GM12878 (cell line): ENCODE measurements around the gene CPLX1. TPM values are rescaled to one million over a fixed set of nuclear protein-coding genes. Genes with fewer than 3 reads are reported as not detected.

Experiments
- E2F4 ChIP-seq: IDR thresholded peaks from 2 replicates; pipeline ENCODE4 v1.6.1; 2012; ENCODE audit warnings: low read depth, low read length, improper control_type of control experiment
- ETV6 ChIP-seq, 2 experiments: fragments of 450-650 bp in 1 of 2; IDR thresholded peaks in 1 of 2; conservative IDR thresholded peaks in 1 of 2; 2 replicates each; pipeline ENCODE4 v1.6.1; 2014; ENCODE audit warnings: antibody characterized with exemption in 1 of 2, borderline replicate concordance in 1 of 2, low read depth in 1 of 2, mild to moderate bottlenecking in 1 of 2, moderate library complexity in 1 of 2
- MEF2B ChIP-seq: fragments of 450-650 bp; IDR thresholded peaks from 2 replicates; pipeline ENCODE4 v1.6.1; 2018; ENCODE audit warnings: mild to moderate bottlenecking, moderate library complexity; ENCODE audit not compliant: partially characterized antibody, poor library complexity, severe bottlenecking
- NFYB ChIP-seq: IDR thresholded peaks from 2 replicates; pipeline ENCODE4 v1.6.1; 2011; ENCODE audit warnings: low read depth, mild to moderate bottlenecking, low read length, improper control_type of control experiment, moderate library complexity; ENCODE audit not compliant: insufficient read depth
- NKRF ChIP-seq: fragments of 450-650 bp; conservative IDR thresholded peaks from 2 replicates; pipeline ENCODE4 v1.6.1; 2017; ENCODE audit warnings: mild to moderate bottlenecking, moderate library complexity
- PKNOX1 ChIP-seq: fragments of 450-650 bp; IDR thresholded peaks from 2 replicates; pipeline ENCODE4 v1.6.1; 2016; ENCODE audit warnings: mild to moderate bottlenecking
- PML ChIP-seq: IDR thresholded peaks from 2 replicates; pipeline ENCODE4 v1.6.1; 2012; ENCODE audit warnings: low read length, inconsistent platforms
- ZBTB11 ChIP-seq: fragments of 450-650 bp; formaldehyde crosslinking; IDR thresholded peaks from 2 replicates; pipeline ENCODE4 v1.5.0; 2022; ENCODE audit warnings: mild to moderate bottlenecking, missing genetic modification characterization
- ZNF687 ChIP-seq: fragments of 450-650 bp; IDR thresholded peaks from 2 replicates; pipeline ENCODE4 v1.6.1; 2017; ENCODE audit warnings: mild to moderate bottlenecking, moderate library complexity
- polyA plus RNA-seq, 11 experiments: library from polyadenylated mRNA; depleted of rRNA in 4 of 11; unstranded in 6 of 11; stranded (reverse) in 5 of 11; fragments of >200 nt; fragmentation: Nextera tagmentation in 4 of 11; fragmentation: Illumina TruSeq in 1 of 11; extraction: Ambion mirVana in 4 of 11; extraction: Trizol in 1 of 11; gene quantifications; 1 replicate in 1 of 11; 2 replicates in 10 of 11; pipeline versions ENCODE4 v1.2.1 to v1.2.3, GENCODE V29; 2011 to 2016; ENCODE audit warnings: inconsistent platforms in 2 of 11, missing spikeins in 2 of 11, low read depth in 1 of 11
- total RNA-seq, 4 experiments: library from RNA; depleted of rRNA in 3 of 4; stranded (reverse); fragments of >200 nt in 3 of 4; fragmentation: Illumina TruSeq in 1 of 4; extraction: Trizol in 1 of 4; gene quantifications; 2 replicates each; pipeline versions ENCODE4 v1.2.1 to v1.2.3, GENCODE V29; 2013 to 2021

Gene CPLX1
- total and polyA plus RNA-seq, 10 of the 15 experiments (the other 5 are each of a cell fraction or from before 2014, with no cell fraction given) = 0.04 to 1.2 (median 0.13) TPM; not detected in 5

- TF ChIP-seq ZNF687 (no peak), ETV6 (conservative IDR thresholded peaks at IDR 0.05 in 1 of 2, IDR thresholded peaks at IDR 0.05 in 1 of 2; ENCODE audit: borderline replicate concordance in 1 of 2, low read depth in 1 of 2) (no peak), PML (no peak), MEF2B (no peak), NKRF (no peak), E2F4 (no peak), NFYB (no peak), PKNOX1 (no peak), ZBTB11 (CRISPR knock-in tag) (no peak)
Measured at GRCh38 chr4:739569-739968, 86.4 kb downstream of the CPLX1 start (continued).
